Measurements from ENCODE around the gene AFG3L2.

AFG3L2 gene

DNA sequence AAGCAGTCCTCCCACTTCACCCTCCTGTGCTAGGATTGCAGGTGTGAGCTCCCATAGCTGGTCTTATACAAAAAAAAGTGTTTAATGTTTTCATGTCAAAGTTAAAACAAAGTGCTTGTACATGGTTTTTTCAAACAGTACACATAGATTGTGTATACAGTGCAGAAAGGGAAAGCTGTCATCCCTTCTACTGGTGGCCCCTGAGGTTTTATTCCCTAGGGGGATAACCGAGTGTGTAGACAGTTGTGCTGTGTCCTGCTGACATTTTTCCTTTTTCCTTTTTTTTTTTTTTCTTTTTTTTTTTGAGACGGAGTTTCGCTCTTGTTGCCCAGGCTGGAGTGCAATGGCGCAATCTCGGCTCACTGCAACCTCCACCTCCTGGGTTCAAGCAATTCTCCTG is 58.2 kb downstream of the AFG3L2 start:
- no peak for DNase-seq

DNA sequence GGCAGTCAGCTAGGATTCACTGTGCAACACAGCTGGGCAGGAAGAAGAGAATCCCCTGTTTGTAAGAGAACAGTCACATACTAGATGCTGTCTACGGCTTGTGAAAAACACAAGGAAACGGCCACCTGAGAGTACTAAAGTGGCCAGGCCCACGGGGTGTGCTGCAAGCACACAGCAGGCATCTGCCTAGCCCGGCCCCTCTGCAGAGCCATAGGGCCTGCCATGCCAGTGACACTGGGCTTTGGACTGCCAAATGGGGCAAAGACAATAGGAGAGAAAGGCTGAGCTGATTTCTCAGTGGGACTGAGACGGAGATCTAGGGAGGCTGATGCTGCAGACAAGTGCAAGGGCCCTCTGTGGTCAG is 58.7 kb downstream of the AFG3L2 start:
- DNase-seq, result no peak

DNA sequence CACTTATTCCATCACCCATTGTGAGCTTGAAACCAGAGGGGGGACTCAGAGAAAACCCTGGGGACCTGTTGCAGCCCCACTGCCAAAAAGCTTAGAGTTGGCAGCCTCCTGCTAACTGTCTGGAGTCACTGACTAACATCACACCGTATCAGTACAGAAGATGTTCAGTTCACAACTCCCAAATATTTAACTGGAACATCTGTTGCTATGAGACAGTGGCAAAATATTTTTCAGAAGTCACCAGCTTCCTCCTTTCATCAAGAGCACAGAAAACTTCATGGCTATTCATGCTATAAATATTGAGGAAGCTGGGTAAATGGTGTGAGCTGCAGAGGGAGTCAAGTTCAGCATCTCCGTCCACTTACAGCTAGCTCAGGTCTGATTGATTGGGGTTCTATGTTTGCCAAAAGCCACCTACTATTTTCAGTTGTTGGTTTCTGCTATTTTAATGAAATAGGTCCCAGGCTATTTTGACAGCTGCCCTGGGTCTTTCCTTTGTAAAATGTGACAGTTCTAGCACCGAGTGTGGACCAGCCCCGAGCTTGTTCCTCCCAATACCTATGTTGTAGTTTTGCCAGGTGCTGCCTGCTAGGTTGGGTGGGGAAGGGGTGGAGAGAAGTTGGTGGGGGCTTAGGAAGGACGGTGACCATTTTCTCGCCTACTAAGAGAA is 59.2 kb downstream of the AFG3L2 start:
- DNase-seq, result no peak

DNA sequence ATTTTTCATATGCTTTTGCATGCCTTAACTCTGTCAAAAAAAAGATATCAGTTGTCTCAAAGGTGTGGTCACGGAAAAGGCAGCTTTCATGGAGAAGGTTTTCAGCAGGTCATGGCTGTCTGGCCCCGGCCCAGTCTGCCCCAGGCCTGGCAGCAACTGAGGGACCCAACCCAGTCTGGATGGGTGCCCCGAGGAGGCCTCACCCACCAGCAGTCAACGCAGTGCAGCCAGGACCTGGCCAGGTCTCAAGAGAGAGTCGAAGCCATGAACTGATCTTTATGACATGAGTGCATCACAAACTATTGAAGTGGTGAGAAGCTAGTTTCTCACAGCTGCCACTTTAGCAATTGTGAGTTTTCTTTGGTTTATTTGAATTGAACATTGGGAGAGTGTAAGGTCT is 61.1 kb downstream of the AFG3L2 start:
- no peak for DNase-seq

DNA sequence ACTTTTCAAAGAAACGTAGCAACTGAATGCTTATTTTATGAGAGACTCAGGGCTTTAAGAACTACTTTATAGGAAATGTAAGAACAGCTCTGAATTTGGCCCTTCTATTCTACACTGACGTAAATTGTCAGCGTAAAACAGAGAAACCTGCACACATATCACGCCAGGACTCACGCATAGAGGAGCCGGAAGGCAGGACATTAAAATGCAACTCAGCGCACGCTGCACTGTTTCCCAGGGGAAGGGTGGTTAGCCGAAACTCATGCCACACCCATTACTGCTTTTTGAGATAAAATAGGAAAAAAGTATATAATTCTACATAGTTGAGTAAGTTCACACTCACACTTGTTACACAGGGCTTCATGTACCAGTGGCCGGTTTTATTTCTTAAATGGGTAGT is 61.5 kb downstream of the AFG3L2 start:
- no peak for DNase-seq

DNA sequence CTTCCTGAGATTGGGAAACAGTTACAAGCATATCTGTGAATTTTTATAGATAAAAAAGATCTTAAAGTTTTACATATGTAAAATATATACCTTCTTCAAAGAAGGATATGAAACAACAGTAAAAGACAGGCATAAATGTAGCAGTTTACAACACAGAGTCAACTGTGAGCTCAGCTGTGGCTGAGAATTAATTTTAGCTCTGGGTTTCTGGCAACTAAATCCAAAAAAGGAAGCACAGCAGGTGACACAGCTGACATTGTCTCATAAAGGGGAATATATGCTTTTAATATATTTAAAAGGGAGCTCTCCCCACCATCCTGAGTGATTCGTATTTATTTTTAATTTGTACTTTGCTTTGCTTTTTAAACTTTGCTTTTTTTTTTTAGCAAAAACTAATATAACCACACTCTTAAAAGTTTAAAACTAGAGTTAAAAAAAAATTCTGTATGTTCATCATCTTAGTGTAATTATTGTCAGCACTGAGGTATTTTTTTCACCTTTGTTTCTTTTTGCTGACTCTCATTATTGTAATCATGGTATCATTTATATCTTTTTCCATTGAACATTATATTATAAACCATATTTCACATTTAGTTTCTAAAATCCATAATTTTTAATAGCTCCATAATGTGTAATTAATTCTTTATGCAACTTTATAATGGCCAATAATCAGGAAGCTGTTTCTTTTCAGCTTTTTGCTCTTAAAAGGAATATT is 62.3 kb downstream of the AFG3L2 start:
- no peak for DNase-seq

DNA sequence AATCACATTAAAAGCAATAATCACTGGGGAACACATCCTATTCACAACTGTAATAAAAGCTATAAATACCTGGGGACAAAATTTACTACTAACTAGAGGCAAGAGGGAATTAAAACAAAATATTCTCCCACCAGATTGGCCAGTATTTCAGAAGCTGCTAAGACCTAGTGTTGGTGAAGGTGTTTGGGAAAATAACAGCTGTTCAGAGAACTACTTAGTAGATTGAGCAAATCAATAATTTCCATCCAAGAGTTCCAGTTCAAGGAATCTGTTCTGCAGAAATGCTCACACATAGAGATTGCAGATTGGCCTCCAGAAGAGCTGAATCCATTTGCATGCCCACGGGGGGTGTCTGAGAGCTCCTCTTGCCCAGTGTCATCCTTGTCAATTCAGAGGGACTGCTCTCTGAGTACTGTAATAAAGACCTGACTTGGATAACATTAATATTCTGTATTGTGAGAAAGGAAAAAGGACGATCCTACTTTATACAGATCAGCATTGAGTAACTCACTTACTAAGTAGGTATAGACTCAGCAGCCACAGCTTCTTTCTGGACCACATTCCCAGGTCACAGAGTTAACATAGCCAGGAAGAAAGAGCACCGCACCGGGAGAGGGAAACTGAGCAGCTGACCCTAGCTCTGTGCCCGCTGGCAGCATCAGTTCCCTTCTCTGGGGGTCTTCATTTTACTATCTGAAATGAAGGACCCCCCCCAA is 63.3 kb downstream of the AFG3L2 start:
- no peak for DNase-seq

DNA sequence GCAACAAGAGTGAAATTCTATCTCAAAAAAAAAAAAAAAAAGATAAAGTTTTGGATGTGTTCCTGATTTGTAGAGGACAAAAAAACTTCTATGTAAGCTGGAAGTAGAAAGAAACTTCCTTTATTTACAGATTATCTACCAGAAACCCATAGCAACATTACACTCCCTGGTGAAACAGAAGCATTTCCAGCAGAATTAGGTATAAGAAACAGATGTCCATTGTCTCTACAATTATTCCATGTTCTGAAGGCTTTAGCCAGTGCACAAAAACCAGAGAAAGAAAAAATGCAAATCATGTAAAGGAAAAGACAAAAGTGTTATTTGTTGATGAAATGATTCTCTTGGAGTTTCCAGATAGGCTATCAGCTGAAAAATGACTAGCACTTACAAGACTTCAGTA is 64.1 kb downstream of the AFG3L2 start:
- DNase-seq, result no peak

DNA sequence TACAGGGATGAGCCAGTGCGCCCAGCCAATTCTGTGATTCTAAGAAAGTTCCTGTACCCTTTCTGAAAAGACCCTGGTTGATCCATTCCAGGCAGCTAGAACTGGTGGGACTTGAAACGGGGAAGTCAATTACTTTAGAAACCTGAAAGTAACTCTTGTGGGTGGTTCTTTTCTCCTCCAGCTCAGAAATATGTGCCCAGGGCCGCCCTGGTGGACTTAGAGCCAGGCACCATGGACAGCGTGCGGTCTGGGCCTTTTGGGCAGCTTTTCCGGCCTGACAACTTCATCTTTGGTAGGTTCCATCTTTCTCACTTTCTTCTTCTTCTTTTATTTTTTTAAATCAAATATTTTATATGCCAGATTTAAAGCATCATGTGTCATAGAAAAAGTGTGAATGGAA is 66.3 kb downstream of the AFG3L2 start:
- DNase-seq, result no peak

DNA sequence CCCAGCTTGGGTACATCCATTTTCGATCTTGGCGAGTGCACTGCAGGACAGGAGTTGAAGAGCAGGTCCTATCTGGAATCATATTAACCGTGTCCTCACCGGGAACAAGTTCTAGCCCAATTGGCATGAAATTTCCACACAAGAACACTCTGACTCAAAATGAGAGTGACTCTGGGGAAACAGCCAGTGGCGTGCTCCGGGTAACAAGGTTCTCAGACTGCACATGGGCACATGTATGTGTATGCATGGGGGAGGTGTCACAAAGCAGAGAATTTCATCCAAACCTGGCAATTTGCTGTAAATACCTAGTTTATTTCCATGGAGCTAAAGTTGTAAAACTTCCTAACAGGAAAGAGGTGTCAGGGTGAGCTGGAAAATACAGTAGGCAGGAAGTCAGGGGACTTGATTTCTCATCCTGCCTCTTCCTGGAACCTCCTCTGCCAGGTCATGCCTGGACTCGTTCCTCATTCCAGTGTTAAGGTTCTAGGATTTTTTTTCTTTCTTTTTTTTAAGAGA is 67.3 kb downstream of the AFG3L2 start:
- no peak for DNase-seq

DNA sequence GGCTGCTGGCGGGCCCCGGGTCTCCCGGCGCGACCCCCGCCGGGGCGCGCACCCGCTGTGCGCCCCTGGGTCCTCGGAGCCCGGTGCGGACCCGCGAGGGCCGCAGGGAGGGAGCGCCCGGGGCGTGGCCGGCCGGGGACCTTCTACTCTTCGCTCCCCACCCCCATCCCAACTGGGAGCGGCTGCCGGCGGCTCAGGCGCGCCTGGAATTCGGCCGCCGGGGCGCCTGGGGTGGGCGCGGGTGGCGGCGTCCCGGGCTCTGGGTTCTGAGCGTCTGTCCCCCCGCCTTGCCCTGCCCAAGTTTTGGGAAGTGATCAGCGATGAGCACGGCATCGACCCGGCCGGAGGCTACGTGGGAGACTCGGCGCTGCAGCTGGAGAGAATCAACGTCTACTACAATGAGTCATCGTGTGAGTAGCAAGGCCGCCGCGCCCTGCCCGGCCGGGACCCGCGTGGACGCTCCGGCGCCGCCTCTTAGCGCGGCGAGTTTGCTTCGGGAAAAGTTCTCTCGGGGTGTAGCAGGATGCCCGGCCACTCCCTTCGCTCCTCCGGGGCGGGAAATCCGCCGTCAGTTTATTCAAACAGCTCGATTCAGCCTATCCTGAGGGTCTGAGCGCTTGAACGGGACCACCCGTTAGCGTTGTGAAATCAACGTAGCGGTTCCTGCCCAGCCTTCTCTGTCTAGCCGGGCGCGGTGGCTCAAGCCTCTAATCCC is 68.5 kb downstream of the AFG3L2 start:
- DNase-seq, result peak; percentile 53

DNA sequence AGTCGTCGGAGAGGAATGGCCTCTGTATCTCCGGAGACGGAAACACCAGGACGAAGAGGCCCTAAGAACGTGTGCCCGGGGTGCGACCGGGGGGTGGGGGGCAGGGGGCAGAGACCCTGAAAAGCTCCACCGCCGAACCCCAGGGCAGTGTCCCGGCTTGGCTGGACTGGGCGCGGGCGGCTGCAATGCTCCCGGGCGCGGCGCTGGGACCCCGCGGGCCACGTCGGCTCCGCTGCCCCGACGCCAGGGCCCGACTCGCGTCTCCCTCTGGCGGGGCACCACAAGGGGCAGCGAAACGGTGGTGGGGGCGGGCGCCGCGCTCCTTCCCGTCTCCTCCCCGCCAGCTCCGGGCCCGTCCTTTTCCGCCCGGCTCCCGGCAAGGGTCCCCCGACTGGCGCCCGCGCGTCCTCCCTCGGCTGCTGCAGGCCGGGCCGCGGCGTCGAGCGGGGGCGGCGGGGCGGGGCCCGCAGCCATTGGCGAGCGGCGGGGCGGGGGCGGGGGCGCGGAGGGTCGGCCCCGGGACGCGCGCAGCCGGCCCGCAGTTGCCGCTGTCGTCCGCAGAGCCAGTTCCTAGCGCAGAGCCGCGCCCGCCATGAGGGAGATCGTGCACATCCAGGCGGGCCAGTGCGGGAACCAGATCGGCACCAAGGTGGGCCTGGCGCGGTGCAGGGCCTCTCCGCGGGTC is 69.2 kb downstream of the AFG3L2 start, which contains the start of gene TUBB6:
TSS of gene TUBB6 (plus strand) at position 541 of the 685 bp plus-strand sequence. CDS start at position 593, 52 bp downstream.
- peak; percentile 34 for DNase-seq

DNA sequence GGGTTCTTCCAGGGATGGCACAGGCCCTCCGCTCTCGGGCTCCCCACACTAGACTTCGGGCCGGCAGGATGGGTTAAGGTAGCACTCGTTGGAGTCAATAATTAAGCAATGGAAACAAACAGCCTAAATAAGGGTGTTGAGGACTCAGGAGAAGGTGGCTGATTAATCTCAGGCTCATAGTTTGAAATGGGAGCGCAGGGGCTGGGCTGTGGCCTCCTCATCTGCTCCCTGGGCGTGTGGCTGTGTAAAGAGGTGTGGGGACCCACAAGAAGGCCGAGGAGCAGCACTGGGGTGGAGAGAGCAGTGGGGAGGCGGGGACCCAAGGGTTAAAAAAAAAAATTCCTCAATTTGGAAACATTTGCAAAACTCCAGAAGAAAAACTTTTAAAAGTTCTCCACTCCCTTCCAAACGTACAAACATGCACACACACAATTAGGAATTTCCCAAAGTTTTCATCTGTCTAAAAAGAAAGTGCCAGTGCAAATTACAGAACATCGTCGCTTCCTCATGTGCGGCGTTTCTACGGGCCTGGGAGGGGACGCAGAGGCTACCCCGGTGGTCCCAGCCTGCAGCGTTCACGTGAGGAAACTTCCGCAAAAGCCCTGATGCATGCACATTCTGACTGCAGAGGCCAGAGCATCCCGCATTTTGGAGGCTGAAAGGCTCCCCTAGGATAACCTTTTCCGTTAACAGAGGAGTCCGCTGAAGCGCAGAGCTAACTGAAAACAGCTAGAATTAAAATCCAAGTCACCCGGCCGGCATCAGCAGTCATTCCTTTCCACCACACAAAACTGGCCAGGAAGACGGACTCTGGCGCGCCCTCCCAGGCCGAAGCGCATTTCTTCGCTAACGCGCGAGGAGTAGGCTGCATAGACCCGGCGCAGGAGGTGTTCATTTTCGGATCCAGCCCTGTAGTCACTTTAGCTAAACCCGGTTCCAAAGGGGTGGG is 70.0 kb downstream of the AFG3L2 start:
- DNase-seq, result no peak

DNA sequence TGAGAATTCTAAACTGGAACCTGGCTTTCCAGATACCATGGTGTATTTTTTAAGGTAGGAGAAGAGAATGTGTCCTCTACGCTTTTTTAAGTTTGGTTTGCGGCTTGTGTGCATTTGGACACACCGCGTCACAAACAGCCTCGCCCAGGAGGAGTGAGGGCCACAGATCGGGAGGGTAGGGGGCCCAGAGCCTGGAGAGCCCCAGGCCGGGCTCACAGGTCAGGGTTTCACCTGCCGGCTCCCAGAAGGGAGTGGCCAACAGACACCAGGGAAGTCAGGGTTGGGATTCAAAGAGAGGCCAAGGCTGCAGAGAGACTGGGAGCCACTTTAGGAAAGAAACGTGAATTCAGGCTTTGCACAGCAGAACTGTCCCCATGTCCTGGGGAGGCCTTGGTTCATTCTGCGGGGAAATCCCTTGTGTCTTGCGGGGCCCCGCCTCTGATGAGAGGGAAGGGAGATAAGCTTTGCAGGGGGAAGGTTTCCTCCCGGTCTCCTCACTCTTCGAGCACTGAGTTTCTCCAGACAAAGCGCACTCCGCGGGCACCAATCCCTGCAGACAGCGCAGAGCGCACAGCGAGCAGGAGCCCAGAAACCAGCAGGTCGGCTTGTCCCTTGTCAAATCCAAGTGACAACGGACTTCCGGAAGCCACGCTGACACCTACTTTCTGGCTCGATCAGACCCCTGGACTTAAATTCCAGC is 70.9 kb downstream of the AFG3L2 start:
- DNase-seq, result no peak

DNA sequence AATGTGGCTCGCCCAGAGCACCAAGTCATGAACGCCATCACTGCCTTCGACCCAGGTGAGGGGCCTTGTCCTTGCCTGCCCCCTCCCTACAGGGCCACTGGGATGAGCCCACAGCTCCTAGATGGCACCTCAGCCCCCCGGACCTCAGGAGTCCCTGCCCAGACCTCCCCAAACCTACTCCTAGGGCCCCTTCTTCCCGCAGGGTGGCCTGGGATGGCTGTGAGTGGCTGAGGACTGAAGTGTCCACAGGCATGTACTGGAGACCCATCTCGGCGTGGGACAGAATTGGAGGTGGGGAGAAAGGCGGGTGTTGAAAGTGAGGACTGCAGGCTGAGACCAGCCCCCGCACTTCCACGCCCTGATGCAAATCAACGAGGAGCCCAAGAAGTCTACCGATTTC is 71.8 kb downstream of the AFG3L2 start:
- DNase-seq, result no peak

DNA sequence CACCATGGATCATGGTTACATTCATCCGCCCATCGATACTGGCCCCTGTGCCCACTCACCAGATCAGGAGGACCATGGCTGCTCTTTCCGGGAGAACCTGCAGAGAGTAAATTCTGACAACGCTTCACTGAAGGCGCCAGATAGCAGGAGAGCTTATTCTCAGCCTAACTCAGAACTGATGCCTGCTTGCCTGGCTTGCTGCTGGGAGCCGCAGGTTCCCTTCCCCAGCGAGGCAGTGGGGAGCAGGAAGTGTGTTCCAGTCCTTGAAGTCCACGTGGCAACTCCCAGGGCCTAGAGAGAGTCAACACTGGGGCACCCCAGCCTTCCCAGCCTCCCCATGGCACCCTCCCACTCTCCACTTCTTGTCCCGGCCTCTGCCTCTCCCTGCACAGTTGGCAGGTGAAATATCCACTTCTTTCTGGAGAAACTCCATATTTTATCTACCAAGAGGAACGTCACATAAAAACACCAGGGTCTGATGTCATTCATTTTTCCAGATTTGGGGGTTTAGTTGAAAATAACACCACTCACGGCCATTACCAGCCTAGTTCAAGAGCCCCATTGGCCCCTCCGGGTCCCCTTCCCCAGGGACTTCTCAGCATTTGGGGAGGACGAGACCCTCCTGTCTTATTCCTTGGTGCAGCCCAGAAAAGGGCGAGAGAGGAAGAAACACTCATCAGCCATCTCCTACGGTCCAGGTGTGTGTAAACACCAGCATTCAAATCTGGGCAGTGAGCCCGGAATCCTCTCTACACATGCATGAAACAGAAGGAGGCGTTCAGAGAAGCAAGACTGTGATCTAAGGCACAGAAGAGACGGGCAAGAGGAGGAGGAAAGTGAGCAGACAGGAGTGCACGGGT is 72.4 kb downstream of the AFG3L2 start:
- no peak for DNase-seq

DNA sequence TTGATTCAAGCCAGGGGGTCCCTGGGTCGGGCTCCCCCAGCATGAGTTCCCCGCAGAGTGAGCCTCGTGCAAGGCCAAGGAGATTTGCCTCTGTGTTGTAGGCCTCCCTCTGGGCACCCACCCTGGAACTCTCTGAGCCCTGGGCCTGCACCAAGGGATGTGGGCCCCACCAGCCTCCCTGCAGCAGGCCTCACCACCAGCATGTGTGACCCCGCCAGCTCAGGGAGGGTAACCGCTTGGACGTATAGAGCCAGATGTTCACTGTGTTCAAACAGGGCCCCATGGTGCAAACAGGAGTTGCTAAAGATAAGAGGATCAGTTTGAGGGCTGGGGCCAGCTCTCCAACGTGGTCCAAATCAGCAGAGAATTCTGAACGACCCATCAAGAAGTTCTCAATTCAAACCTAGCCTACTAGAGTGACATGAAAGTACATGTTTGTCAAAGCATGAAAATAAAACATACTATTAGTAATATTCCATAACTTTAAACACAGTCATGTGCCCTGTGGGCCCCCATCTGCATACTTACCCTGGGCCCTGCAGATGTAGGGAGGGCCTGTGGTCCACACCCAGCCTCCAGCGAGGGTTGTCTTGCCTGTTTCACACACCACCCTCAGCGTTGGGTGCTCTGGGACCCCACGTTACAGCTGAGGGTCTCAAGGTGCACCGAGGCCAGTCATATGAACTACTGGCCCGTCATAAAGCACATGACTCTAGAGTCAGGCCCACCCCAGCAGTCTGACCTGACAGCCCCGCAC is 74.5 kb downstream of the AFG3L2 start:
- no peak for DNase-seq

DNA sequence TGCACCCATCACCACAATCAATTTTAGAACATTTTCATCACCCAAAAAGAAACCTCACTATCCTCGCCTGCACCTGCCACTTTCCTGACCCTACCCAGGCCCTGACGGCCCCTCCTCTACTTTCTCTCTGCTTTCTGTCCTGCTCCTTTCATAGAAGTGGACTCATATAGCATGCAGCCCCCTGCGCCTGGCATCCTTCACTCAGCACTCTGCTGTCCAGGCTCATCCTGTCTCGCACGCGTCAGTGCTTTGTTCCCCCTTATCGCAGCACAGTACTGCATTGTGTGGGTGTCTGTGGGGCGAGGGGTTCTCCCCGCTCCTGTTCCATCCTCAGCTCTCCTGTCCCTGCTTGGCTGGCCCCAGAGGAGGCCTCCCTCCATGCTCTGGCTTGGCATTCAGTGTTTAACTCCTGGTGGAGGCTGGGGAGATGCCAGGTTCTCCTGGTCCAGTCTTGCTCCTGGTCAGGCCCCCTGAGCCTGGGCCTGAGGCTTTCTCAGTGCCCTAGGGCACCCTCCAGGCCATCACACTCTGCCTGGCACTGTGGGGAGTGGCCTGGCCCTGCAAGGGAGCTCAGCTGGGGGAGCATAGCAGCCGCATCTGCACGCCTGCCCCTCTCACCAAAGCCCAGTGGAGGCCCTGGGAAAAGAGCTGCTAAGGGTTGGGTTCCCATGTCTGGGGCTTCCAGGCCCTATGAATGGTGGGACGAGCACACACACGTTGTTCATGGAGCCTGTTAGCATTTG is 75.6 kb downstream of the AFG3L2 start:
- no peak for DNase-seq
